GM18511 (cell line): ENCODE data around the gene UBA7.
"Not testable (repeated sequence)": the region's sequence is repeated elsewhere in the genome, so short reads cannot be mapped to it uniquely, and the experiment has no call there.

Source experiments
- ATAC-seq: cut with Tn5 transposase; IDR thresholded peaks from one replicate; pipeline ENCODE4 v1.9.1; 2021; ENCODE audit warnings: mild to moderate bottlenecking, moderate library complexity; ENCODE audit not compliant: unreplicated experiment

The UBA7 gene

DNA sequence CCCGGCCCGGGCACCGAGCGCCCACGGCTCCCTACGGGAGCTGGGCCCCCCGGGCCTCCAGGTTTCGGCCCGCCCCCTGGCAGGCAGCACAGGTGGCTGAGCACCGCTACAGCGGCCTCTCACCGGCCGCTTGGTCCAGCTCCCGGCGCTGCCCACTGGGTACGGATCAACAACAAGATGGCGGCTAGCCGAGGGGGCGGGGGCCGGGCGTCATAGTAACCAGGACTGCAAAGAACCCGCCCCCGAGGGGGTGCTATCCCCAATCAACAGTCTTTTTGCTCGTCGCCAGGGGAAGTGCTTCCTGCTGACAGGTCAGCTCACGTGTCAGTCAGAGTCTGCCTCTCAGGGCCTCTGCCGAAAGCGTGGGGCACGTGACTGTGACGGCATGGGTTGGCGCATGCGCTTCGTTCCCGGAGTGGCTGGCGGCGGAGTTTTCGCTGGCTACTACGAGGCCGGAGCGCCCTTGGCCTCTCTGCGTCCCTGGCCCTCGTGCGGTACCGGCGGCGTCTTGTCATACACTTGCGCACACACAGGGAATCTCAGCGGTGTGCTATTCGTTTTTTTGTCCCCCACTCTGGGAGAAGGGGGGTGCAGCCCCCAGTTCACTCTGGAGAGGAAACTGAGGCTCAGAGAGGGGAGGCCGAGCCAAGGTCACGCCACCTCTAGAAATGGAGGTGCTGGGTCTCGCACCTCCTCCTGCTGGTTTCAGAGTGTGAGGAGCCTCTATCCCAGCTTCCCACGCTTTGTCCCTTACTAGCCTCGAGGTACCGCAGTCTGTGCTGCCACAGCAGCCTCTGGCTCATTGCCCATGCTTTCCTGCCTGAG is 27.2 kb downstream of the UBA7 start, which contains the start of gene IP6K1:
TSS of gene IP6K1 (minus strand) at position 186 of the 825 bp plus-strand sequence. CDS start 38,502 bp downstream, outside the sequence.
- peak; percentile 99 for ATAC-seq

DNA sequence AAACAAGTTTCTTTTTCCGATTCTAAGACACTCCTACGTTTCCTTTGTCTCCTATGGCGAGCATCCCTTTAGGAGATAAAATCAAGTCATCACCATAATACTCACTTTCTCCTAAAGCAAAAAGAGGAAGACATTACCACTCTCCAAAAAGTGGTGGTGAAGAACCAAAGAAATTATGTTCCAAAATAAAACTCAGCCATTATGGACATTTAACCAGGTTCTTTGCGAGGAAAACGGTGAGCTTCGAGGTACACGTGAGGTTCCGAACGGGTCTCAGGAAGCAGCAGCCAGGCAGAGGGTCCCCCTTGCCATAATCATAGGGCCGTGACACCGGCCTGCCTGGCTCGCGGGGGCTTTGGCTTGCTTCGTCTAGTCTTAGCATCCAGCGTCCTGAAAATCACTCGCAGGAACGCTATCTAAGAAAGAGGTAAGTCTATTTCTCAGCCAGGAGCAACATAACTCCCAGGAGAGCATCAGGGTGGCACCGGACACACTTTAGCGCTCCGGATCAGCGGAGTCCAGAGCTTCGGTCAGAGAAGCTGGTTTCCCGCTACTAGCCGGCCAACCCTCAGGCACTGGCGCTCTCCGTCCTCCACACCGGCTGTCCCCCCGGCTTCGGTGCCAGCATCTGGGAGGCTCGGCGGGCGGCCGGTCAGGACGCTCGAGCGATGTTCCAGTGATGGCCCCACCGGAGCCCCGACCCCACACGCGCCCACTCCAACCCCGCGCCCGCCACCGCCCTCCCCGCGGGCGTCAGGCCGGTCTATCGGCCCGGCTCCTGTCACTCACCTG is 28.0 kb downstream of the UBA7 start:
- peak; percentile 50 for ATAC-seq

DNA sequence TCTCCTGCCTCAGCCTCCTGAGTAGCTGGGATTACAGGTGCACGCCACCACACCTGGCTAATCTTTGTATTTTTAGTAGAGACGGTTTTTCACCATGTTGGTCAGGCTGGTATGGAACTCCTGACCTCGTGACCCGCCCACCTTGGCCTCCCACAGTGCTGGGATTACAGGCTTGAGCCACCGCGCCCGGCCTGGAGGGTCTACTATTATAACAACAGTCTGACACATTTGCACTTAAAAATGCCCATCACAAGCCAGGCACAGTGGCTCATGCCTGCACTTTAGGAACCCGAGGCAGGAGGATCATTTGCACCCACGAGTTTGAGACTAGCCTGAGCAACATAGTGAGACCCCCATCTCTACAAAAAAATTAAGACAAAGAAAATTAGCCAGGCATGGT is 31.5 kb downstream of the UBA7 start:
- ATAC-seq = not testable (repeated sequence)

DNA sequence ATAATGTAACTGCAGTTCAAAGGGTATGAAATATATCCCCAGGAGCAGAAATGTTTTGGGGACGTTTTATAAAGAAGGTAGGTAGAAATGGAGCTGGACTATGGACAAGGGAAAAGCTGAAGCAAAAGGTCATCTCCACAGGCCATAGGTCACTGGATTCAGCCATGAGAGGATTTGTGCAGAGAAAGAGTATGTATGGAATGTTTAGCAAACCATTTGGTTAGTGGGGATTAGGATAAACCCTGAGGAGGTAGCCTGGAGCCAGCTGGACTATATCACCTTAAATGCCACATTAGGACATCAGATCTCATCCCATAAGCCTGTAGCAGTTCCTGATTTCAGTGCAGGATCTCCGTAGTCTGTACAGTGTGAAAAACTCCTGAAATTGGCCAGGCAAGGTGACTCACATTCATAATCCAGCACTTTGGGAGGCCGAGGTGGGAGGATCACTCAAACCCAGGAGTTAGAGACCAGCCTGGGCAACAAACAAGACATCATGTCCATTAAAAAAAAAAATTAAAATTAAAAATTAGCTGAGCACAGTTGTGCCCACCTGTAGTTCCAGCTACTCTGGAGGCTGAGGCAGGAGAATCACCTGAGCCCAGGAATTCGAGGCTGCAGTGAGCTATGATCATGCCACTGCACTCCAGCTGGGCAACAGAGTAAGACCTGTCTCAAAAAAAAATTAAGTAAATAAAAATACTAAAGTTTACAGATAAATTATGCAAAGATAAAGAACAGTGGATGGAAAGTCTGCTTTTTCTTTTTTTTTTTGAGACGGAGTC is 32.1 kb downstream of the UBA7 start:
- ATAC-seq = no peak

DNA sequence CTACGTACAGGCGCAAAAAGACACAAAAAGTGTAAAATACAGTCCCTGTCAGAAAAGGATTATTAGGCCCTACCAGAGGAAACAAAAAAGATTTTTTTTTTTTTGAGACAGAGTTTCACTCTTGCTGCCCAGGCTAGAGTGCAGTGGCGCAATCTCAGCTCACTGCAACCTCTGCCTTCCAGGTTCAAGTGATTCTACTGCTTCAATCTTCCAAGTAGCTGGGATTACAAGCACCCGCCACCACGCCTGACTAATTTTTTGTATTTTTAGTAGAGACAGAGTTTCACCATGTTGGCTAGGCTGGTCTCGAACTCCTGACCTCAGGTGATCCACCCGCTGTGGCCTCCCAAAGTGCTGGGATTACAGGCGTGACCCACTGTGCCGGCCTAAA is 32.8 kb downstream of the UBA7 start:
- not testable (repeated sequence) for ATAC-seq

DNA sequence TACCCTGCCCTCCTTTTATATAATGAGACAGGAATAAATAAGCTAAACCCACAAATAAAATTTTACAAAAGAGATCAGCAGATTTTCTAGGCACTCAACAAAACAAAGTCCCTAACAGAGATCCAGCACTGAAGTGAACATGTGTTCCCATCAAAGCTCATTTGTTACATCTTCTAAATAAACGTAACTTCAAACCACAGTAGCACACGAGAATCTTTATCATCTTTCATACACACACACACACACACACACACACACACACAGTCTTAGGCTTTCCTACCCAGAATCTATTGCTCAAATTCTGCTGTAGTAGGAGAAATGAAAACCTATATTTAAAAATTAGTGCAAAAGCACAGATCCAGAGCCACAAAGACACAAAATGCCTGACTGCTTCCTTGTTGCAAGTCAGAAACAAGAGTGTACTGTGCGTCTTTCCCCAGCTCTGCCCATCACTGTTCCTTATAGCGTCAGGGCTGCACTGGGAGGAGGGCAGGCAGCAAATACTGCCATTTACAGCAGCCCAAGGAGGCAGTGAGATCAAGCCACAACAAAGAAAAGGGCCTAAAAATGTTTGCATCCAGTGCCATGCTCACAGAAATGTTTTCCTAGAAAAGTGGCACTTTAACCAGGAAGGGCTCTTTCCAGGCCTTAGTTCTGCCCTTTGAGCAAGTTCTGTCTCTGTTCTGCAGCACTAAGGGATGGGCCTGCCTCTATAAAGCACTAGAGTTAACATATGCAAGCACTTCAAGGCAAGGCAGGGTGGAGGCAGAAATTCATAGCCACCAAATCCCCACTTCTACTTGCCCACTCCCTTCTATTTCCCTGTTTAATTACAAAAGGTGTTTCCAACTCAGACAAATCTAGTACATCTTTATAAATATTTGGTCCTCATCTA is 33.4 kb downstream of the UBA7 start:
- no peak for ATAC-seq

DNA sequence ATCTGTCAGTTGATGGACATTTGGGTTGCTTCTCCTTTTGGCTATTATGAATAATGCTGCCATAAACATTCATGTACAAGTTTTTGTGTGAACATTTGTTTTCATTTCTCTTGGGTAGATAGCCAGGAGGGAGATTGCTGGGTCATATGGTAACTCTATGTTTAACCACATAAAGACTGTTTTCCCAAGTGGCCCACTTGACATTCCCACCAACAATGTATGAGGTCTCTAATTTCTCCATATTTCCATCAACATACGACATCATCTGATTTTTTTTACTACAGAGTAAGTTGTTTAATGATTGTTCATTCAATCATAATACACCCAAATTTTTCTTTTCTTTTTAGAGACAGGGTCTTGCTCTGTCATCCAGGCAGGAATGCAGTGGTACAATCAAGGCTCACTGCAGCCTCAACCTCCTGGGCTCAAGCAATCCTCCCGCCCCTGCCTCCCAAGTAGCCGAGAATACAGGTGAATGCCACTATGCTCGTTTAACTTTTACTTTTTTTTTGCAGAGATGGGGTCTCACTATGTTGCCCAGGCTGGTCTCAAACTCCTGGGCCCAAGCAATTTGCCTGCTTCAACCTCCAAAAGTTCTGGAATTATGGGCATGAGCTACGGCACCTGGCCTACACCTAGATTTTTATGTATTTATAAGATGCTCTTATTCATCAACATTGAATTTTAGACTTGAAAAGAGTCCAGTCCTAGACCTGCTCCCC is 34.2 kb downstream of the UBA7 start:
- ATAC-seq = no peak

DNA sequence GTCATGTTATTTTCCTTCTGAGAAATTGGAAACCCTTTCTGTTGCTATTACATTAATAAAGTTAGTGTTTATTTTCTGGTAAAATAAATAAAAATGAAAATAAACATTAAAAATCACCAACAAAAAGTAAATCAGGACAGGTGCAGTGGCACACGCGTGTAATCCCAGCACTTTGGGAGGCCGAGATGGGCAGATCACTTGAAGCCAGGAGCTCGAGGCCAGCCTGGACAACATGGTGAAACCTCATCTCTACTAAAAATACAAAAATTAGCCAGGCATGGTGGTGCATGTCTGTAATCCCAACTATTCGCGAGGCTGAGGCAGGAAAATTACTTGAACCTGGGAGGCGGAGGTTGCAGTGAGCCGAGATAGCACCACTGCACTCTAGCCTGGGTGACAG is 37.7 kb downstream of the UBA7 start:
- not testable (repeated sequence) for ATAC-seq

DNA sequence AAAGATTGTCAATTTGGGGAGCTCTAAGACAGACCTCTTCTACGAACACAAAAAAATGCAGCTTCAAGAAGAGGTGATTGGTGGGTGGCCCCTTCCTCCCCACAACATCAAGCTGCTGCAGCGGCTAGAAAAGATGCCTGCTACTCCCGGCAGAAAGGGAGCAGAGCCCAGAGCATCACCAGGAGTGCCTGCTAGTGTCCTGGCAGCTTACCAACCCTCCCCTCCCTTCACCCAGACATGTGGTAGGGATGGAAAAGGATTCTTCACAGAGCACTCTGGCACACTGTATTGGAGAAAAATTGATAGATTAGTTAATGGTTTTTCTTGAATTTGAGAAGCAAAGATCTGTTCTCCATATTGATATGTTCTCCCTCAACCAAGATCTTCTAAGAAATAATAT is 38.2 kb downstream of the UBA7 start:
- ATAC-seq = no peak

DNA sequence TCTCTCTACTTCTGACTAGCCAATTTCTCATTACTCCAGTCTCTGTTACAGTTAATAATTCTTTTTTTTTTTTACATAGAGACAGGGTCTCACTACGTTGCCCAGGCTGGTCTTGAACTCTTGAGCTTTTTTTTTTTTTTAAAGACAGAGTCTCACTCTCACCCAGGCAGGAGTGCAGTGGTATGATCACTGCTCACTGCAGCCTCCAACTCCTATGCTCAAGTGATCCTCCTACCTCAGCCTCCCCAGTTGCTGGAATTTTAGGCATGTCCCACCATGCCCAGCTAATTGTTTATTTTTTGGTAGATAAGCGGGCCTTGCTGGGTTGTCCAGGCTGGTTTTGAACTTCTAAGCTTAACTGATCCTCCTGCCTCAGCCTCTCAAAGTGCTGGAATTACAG is 41.0 kb downstream of the UBA7 start:
- no peak for ATAC-seq

DNA sequence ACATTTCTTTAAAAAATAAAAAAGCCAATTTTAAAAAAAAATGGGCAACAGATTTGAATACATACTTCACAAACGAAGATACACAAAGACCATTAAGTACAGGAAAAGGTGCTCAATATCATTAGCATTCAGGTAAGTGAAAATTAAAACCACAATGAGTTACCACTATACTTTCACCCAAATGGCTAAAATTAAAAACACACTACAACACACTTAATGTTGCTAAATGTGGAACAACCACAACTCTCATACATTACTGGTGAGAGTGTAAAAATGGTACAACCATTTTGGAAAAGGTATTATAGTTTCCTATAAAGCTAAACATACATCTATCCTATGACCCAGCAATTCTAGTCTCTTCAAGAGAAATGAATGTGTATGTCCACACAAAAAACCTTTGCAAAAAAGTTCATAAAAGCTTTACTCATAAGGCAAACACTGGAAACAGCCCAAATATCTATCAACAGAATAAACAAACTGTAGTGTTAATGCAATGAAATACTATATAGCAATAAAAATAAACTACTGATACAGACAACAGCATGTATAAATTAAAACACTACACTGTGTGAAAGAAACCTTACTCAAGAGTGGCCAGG is 42.3 kb downstream of the UBA7 start:
- no peak for ATAC-seq

DNA sequence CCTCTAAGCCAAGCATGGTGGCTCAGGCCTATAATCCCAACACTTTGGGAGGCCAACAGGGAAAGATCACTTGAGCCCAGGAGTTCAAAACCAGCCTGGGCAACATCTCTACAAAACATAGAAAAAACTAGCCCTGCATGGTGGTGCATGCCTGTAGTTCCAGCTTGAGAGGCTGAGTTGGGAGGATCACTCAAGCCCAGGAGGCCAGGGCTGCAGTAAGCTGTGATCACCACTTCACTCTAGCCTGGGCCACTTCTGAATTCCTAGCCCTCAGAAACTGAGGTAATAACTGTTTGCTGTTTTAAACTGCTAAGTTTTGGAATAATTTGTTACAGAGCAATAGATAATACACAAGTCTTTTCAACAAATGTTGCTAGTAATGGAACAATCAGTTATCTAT is 43.8 kb downstream of the UBA7 start:
- no peak for ATAC-seq

DNA sequence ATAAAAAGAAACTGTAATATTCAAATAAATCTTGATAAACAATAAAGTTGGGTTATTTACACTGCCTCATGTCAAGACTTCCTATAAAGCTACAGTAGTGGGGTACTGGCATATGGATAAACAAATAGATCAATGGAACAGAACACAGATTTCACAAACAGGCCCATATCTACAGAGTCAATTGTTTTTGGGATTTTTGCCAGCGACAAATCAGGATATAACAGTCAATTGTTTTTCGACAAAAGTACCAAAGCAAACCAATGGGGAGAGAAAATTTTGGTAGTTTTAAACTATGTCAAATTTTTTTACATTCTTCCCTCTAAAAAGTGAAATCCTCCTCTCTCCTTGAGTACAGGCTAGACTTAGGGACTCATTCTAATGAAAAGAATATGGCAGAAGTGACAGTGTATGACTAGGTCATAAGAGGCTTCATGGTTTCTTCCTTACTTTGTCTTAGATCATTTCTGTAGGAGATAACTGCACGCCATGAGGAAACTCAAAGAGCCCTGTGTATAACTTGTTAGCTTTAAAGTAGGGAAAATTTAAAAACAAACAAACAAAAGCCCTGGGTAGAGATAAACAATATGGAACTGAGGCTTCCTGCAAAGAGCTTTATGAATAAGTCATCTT is 44.4 kb downstream of the UBA7 start:
- no peak for ATAC-seq

DNA sequence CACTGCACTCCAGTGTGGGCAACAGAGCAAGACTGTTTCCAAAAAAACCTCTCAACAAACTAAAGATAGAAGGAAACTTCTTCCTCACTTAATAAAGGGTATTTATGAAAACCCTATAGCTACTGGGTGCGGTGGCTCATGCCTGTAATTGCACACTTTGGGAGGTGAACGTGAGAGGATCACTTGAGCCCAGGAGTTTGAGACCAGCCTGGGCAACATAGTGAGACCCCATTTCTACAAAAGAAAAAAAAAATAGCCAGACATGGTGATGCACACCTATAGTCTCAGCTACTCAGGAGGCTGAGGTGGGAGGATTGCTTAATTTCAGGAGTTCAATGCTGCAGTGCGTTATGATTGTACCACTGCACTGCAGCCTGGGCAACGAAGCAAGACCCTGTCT is 49.8 kb downstream of the UBA7 start:
- ATAC-seq = no peak

DNA sequence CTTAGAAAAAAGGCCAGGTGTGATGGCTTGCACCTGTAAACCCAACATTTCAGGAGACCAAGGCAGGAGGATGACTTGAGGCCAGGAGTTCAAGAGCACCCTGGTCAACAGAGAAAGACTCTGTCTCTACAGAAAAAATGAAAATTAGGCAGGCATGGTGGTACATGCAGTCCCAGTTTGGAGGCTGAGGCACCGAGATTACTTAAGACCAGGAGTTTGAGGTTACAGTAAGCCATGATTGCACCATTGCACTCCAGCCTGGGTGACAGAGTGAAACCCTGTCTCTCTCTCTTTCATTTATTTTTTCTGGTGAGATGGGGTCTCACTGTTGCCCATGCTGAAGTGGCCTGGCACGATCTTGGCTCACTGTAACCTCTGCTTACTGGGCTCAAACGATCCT is 52.1 kb downstream of the UBA7 start:
- no peak for ATAC-seq

DNA sequence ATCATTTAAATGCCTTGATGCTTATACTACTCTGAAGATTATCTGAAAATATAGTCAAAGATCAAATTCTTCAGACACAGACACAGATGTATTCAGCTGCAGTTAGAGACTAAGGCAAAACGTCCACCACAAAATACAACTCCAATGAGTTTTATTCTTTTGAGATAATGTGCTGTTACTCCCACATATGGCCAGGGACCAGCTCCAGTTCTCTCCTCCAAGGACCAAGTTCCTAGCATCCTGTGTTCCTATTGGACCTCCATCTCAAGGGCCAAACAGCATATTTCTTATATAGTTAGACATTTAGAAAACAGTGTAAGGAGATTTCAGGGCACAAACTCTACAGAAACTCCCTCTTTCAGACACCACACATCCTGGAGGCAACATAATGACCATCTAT is 54.5 kb downstream of the UBA7 start:
- ATAC-seq = no peak

DNA sequence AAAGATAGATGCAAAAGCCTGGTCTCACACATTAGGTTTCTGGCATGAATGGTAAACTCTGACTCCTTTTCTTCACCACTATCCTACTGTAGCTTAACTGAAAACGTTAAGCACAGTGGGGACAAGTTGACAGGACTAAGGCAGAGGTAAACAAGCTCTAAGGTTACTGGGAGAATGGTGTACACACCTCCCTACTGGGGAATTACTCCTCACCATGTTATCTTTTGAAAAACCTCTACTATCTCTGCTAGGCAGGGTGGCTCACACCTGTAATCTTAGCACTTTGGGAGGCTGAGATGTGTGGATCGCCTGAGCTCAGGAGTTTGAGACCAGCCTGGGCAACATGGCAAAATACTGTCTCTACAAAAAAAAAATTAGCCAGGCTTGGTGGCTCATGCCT is 56.6 kb downstream of the UBA7 start:
- no peak for ATAC-seq

DNA sequence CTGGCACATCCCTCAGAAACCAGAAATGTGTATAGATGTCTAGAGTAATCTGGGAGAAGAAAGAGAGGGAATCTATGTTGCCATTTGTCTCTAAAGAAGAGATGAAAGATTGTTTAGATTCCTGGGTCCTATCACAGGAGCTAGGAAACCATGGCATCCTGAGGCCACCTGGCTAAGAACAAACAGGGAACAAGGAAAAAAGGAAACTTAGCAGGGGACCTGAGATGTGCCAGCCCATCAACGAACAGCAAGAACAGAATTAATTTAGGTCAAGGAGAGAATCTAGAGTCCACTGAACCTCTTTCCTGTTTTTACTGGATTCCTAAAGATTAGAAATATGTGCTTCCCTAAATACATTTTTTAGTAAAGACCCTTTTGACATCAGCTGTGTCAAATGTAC is 57.7 kb downstream of the UBA7 start:
- no peak for ATAC-seq
